Inflammatory macrophage treated with lipopolysaccharide for 1 hour (primary cell): ENCODE results near the gene SIM2.

ENCODE experiments used
- DNase-seq, 2 donors: peaks; one replicate each; pipeline ENCODE4 v3.0.0-alpha.2; 2020 to 2022

SIM2 gene

GRCh38 chr21:36769051-36769839, 70.3 kb downstream of the SIM2 start:
- no peak for DNase-seq

GRCh38 chr21:36773117-36773516, 74.2 kb downstream of the SIM2 start:
- DNase-seq, result no peak

GRCh38 chr21:36773995-36774394, 75.1 kb downstream of the SIM2 start:
- no peak for DNase-seq

GRCh38 chr21:36776981-36777617, 78.2 kb downstream of the SIM2 start:
- no peak for DNase-seq

- DNase-seq, result no peak
Measured at GRCh38 chr21:36780861-36781260, 81.9 kb downstream of the SIM2 start.

DNA sequence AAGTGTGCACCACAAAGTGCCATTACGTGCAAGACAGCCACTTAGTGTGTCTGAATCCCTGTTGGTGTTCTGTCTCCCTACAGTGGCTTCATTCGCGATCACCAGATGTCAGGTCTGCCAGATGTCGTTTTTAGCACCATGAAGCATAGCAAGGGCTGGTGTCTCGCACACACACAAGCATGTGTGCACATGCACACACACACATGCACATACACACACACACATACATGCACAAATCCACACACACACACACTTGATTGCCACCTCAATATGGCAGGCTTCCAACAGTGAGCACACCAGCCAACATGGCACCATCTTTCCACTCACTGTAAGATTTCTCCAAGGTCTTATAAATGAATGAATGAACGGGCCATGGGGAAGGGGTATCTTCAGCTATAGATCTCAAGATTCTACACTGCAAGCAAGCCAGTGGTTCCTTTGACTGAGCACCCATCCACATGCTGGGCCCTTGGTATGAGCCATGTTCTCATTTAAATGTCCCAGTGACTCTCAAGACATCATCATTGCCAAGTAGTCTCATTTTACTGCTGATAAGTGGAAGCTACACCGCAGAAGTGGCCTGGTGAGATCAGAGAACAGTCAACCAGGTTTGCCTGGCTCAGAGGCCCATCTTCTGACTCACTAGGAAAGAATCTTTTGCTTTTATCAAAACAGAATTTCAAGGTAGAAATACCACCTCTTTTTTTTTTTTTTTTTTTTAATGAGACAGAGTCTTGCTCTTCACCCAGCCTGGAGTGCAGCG, 84.9 kb downstream of the SIM2 start:
- no peak for DNase-seq

DNA sequence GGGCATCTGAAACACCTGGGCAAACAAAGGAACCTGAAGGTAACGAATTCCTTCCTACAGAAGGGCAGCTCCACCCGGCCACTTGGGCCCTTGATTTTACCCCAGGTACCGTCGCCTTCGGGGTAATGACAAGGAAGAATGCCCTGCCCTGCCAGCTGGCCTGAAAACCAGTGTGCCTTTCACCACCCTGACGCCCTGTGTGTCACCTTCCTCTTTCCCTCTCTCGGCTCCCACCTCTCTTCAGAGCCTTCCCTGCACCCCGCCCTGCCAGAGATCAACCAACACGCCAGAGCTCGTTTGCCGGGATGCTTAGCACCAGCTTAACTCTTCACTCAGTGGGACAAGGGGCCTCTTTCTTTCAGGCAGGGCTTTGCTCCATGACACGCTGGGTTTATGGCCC, 86.0 kb downstream of the SIM2 start:
- DNase-seq, result no peak

- no peak for DNase-seq
Measured at GRCh38 chr21:36785615-36786014, 86.7 kb downstream of the SIM2 start.

DNA sequence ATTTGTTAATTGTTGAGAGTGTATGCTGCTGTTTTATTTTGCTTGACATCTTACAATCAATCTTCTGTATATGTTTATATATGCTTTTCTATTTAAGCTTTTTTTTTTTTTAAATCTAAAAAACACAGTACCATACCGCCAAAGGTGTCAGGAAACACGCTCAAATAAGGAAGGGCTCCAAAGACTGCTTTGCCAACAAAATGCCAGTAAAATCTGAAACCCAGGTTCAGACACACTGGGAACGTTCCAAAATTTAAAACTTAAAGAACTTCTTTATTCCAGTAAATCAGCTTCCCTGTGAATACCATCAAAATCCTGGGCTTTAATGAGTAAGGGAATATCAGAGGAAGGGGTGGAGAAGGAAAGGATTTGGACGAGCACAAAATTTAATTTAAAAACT, 87.3 kb downstream of the SIM2 start:
- DNase-seq, result no peak

DNA sequence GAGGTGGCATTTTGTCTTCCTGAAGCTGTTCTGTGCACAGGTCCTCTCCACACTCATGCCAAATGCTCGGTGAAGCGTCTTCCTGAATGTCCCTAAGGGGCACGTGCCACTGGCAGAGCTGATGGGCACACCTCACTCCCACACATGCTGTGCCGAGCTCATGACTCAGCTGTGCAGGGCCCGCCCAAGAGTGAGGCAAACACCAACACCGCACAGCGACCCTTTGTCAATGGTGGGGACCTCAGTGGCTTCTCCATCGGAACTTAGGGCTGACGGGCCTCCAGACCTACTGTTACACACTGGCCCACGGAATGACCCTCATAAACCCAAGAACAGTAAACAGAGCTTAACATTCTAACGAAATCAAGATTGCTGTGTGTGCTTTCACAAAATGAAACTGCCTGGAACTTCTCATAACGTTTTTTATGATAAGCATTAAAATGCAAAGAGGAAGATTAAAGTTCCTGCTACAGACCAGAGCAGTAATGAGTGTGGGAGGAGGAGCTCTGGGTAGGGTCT, 89.3 kb downstream of the SIM2 start:
- no peak for DNase-seq

DNA sequence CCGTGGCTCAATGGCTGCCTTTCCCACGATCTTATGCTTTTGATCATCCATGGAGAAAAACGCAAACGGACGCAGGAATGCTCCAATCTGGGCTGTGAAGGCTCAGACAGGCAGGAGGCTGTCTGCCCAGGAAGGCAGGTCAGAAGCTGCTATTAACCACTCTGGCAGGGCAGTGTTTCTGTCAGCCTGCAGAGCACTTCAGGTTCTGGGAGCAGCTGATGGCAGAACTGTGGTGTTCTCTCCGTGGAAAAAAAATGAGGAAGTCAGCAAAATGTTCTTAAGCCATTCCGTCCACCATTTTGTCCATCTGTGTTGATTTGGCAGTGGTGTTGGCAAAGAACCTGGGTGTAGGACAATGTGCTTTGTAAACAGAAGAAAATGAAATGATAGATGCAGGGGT, 91.7 kb downstream of the SIM2 start:
- no peak for DNase-seq

GRCh38 chr21:36791180-36791579, 92.3 kb downstream of the SIM2 start:
- no peak for DNase-seq

GRCh38 chr21:36791695-36792470, 93.0 kb downstream of the SIM2 start:
- no peak for DNase-seq

DNA sequence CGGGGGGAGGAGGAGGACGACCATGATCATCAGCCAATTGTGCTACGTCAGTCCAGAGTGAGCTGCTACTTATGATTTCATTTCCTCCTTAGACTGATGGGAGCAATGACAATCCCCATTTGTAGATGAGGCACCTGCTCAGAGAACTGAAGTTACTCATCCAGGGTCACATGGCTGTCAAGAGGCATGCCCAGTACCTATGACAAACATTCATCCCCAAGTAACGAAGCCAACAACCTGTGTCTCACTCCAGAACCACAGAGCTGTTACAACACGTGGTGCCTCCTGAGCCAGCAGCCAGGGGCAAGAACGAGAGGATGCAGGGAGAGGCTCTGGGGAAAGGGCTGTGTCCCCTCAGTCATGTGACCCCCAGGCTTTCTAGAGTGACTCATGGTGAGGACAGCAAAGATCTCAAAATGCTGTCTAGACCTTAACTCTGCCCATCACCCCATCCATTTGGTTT, 93.6 kb downstream of the SIM2 start:
- DNase-seq, result no peak

GRCh38 chr21:36796070-36796469, 97.2 kb downstream of the SIM2 start:
- no peak for DNase-seq

- DNase-seq, result no peak
Measured at GRCh38 chr21:36798491-36798890, 99.6 kb downstream of the SIM2 start.
